Raji (cell line): ENCODE results near the gene ASB4.

Source experiments
- POLR2A ChIP-seq: IDR thresholded peaks from 2 replicates; pipeline ENCODE4 v1.6.1; 2011; ENCODE audit warnings: low read depth, low read length, control low read depth; ENCODE audit not compliant: insufficient read depth

ASB4 gene

GRCh38 chr7:95485391-95486123, at the start of gene ASB4:
Gene ASB4 (plus strand): TSS chr7:95485943. CDS start chr7:95485972, 29 bp downstream.
- TF ChIP-seq POLR2A, result no peak

GRCh38 chr7:95436407-95436806, 49.3 kb upstream of the ASB4 start:
- TF ChIP-seq POLR2A, result no peak

GRCh38 chr7:95440394-95441038, 45.2 kb upstream of the ASB4 start:
- no peak for TF ChIP-seq POLR2A

GRCh38 chr7:95441042-95441823, 44.5 kb upstream of the ASB4 start:
- no peak for TF ChIP-seq POLR2A

GRCh38 chr7:95444796-95445195, 40.9 kb upstream of the ASB4 start:
- TF ChIP-seq POLR2A, result no peak

- TF ChIP-seq POLR2A, result no peak
Observed at GRCh38 chr7:95446618-95447017, 39.1 kb upstream of the ASB4 start.

- no peak for TF ChIP-seq POLR2A
Observed at GRCh38 chr7:95454438-95455045, 31.2 kb upstream of the ASB4 start.

- no peak for TF ChIP-seq POLR2A
Observed at GRCh38 chr7:95457947-95458346, 27.8 kb upstream of the ASB4 start.

GRCh38 chr7:95467912-95468607, 17.7 kb upstream of the ASB4 start:
- TF ChIP-seq POLR2A, result no peak

GRCh38 chr7:95469187-95469586, 16.6 kb upstream of the ASB4 start:
- no peak for TF ChIP-seq POLR2A

GRCh38 chr7:95469848-95470247, 15.9 kb upstream of the ASB4 start:
- TF ChIP-seq POLR2A, result no peak

- no peak for TF ChIP-seq POLR2A
Observed at GRCh38 chr7:95470452-95470851, 15.3 kb upstream of the ASB4 start.

GRCh38 chr7:95471071-95471470, 14.7 kb upstream of the ASB4 start:
- no peak for TF ChIP-seq POLR2A

- TF ChIP-seq POLR2A, result no peak
Observed at GRCh38 chr7:95472581-95473161, 13.1 kb upstream of the ASB4 start.
